ENCODE results near the gene IL17RE. TPM values are rescaled to one million over a fixed set of nuclear protein-coding genes. Genes with fewer than 3 reads are reported as not detected.

The IL17RE gene
- total RNA-seq, 1 experiment from 2014 or later: 1.1 TPM

DNA sequence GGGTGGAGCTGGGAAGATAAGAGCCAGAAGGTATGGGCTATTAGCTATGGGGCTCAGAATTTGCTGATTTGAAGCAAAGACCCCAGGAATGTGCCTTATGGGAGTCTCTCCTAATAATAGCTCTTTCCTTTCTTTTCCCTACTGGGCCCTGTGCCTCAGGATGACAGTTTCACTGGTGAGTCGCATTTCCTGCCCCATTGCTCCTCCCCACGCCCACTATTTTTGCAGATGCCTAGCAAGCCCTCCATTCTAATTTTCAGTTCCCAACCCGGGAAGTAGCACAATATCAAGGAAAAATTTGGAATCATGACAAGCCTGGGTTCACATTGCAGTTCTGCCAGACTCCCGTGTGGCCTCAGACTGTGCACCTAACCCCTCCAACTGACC is 583 bp downstream of the IL17RE start:
- DNase-seq (ENCODE audit: low read depth): peak; percentile 43

DNA sequence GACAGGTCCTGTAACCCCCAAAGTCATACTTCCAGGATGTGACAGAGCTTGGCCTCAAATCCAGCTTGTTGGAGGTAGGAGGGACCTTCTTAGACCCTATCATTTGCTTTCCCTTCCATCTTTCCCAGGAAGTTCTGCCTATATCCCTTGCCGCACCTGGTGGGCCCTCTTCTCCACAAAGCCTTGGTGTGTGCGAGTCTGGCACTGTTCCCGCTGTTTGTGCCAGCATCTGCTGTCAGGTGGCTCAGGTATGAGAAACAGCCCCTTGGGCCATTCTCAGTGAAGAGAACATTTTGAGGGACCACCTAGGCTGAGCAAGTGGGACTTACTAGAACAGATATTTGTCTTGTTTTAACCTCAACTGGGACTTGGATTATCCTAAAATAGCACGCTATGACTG is 1.3 kb downstream of the IL17RE start:
- DNase-seq (ENCODE audit: low read depth): no peak

DNA sequence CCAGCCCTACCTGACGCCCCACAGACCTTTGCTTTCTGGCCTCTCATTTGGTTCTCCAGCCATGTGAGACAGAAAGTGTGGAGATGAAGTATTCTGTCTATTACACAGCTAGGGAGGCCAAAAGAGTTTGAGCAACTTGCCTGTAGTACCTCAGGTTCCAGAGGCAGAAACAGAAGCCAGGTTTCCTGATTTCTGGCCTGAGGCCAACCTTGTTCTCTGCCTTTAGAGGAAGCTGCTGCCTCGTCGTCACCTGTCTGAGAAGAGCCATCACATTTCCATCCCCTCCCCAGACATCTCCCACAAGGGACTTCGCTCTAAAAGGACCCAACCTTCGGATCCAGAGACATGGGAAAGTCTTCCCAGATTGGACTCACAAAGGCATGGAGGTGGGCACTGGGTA is 3.8 kb downstream of the IL17RE start:
- DNase-seq (ENCODE audit: low read depth): no peak

DNA sequence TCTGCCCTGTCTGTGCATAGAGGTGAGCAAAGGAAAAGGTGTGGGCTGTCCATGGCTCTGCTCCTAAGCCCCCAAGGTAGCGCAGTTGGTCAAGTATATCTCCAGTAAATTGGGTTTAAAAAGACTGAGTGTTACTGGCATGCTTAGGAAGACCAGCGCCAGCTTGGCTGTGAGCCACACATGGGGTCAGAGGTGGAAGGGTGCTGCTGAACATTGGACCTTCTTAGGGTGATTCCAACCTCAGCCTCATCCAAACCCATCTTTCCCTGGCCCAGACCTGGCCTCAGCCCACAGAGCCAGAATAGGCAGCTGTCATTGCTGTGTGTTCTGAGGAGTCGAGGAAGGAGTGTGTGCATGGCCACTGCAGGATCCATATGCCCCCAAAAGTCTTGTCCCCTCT is 5.6 kb downstream of the IL17RE start:
- DNase-seq (ENCODE audit: low read depth): no peak

DNA sequence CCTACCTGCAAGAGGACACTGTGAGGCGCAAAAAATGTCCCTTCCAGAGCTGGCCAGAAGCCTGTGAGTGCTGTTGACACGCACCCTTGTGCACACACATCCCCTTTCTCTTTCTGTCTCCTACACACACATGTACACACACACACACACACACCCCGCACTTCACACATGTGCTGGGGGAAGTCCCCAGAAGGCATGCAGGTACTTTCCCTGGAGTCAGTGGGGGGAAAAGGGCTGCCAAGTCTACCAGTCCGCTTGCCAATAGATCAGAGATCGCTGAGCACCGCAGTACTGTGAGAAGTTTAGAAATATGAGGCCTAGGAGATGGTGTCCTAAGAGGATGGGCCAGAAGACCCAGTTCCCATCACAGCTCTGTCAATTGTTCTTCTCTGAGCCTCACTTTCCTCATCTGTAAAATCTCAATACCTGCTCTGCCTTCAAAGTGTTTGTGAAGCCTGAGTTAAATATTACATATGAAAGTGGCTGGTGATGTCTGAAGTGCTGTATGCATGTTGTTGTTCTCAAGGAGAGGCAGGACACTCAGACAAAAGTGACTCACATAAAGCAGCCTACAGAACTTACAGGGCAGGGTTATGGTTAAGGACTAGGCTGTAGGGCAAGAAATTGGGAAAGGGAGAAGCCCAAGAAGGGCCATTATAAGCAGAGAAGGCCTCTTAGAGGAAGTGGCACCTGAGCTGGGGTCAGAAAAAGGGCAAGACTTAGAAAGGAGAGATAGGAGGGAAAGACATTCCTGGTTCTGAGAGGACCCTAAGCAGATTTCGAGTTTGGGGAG is 6.8 kb downstream of the IL17RE start:
- DNase-seq (ENCODE audit: low read depth): no peak

DNA sequence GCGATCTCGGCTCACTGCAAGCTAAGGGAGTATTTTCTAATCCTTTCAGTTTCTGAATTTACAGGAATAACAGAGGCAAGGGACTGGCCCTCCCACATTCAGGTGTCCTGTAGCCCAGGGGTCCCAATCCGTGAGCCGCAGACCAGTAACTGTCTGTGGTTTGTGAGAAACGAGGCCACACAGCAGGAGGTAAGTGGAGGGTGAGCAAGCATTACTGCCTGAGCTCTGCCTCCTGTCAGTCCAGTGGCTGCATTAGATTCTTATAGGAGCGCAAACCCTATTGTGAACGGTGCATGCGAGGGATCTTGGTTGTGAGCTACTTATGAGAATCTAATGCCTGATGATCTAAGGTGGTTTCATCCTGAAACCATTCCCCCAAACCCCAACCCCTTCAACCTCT is 9.2 kb downstream of the IL17RE start:
- no peak for DNase-seq (ENCODE audit: low read depth)

DNA sequence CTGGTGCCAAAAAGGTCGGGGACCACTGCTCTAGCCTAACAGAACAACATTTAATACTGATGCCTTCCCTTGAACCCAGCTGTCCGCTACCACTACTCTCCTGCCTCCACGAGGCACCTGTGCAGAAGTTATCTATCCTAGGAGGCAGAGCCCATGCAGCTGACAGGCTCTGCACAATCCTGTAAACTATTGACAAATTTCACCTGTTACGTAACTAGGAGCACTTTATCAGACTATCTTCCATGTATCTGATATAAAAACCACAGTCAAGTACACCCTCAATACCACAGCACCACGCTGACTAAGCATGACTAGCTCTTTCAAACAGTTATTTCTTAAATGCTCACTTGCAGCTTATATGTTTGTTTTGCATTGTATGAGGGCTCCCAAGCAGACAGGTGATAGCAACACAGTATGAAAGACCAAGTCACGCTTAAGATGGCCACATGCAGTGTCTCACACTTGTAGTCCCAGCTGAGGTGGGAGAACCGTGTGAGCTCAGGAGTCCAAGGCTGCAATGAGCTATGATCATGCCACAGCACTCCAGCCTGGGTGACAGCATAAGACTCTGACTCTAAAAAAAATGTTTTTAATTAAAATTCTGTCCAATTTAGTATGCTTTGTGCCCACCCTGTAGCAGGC is 9.8 kb downstream of the IL17RE start:
- peak; percentile 78 for DNase-seq (ENCODE audit: low read depth)

DNA sequence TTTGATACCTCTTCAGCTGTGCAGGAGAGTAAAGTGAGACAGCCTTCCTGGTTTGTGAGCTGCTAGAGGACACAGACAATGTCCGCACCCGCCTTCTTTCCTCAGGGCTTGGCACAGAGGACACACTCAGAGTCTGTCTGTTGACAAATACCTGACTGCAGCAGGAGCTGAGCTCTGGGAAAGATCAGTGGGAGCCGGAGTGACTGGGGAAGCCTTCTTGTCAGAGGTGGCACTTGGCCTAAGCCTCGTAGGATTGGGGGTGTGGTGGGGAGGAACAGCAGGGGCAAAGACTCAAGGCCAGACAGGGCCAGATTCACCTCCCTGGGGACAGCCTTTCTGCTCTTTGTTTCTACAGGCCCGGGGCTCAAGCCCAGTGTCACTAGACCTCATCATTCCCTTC is 11.0 kb downstream of the IL17RE start:
- no peak for DNase-seq (ENCODE audit: low read depth)

DNA sequence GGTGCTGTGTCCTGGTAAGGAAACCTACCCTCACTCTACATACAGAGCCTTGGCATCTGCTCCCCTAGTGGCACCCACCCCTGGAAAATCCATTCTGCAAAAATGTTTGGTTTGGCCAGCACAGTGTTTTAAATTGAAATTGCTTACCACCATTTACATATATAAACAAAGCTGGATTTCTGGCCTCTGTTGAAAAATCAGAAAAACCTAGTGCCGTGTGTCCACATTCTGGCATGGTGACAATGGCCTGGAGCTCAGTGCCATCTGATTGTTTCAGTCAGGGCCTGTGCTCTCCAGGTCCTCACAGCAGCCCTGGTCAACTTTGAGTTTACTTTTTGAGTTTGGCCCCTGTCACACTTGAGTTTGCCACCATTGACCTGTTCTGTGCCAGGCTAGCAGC is 11.4 kb downstream of the IL17RE start:
- no peak for DNase-seq (ENCODE audit: low read depth)

DNA sequence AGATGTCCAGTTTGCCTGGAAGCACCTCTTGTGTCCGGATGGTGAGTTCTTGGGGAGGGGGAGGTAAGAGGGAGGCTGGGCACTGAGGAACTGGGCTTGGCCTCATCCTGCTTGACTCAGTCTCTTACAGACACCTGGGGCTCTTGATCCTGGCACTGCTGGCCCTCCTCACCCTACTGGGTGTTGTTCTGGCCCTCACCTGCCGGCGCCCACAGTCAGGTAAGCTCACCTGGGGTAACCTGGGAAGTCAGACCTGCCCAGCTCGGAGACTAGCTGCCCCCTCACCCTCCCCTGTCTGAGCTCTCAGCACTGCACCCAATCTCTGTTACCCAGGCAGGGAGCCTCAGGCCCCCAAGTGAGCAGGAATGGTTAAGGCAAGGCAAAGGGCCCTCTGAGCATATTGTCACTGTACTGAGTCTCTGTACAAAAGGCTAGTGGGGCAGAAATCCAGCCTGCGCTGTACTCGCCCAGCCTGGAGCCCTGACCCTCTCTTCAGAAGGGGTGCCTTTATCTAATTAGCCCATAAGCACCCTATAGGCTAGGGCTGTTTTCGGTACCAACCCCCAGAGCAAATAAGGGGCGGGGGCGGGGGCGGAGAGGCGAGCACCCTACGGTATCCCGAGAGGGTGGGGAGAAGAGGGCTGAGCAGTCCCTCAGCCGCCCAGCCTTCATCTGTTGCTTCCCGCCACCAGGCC is 12.1 kb downstream of the IL17RE start:
- no peak for DNase-seq (ENCODE audit: low read depth)

DNA sequence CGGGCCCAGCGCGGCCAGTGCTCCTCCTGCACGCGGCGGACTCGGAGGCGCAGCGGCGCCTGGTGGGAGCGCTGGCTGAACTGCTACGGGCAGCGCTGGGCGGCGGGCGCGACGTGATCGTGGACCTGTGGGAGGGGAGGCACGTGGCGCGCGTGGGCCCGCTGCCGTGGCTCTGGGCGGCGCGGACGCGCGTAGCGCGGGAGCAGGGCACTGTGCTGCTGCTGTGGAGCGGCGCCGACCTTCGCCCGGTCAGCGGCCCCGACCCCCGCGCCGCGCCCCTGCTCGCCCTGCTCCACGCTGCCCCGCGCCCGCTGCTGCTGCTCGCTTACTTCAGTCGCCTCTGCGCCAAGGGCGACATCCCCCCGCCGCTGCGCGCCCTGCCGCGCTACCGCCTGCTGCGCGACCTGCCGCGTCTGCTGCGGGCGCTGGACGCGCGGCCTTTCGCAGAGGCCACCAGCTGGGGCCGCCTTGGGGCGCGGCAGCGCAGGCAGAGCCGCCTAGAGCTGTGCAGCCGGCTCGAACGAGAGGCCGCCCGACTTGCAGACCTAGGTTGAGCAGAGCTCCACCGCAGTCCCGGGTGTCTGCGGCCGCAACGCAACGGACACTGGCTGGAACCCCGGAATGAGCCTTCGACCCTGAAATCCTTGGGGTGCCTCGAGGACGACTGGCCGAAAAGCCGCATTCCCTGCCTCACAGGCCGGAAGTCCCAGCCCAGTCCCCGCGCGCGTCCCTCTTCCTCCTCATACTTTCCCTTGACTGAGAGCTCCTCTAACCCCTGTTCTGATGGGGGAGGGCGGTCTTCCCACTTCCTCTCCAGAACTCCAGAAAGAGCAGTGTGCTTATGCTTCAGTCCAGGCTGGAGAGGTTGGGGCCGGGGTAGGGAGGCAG is 12.8 kb downstream of the IL17RE start:
- peak; percentile 65 for DNase-seq (ENCODE audit: low read depth)

DNA sequence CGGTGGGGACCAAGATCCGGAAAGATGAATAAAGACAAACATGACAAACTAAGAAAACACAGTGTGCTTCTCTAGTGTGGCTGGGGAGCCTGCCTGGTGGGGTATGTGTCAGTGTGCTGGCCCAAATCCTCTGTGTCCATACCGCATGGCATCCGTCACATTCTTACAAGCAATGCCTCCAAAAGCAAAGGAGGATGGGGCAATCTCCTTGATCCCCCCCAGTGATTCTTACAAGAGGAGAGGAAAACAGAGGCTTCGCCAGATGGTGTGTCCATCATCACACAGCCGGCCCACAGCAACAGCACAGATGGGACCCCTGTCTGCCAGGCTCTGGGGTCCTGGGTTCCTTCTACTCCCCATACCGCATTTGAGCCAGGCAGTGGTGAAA is 13.7 kb downstream of the IL17RE start:
- DNase-seq (ENCODE audit: low read depth): peak; percentile 59

DNA sequence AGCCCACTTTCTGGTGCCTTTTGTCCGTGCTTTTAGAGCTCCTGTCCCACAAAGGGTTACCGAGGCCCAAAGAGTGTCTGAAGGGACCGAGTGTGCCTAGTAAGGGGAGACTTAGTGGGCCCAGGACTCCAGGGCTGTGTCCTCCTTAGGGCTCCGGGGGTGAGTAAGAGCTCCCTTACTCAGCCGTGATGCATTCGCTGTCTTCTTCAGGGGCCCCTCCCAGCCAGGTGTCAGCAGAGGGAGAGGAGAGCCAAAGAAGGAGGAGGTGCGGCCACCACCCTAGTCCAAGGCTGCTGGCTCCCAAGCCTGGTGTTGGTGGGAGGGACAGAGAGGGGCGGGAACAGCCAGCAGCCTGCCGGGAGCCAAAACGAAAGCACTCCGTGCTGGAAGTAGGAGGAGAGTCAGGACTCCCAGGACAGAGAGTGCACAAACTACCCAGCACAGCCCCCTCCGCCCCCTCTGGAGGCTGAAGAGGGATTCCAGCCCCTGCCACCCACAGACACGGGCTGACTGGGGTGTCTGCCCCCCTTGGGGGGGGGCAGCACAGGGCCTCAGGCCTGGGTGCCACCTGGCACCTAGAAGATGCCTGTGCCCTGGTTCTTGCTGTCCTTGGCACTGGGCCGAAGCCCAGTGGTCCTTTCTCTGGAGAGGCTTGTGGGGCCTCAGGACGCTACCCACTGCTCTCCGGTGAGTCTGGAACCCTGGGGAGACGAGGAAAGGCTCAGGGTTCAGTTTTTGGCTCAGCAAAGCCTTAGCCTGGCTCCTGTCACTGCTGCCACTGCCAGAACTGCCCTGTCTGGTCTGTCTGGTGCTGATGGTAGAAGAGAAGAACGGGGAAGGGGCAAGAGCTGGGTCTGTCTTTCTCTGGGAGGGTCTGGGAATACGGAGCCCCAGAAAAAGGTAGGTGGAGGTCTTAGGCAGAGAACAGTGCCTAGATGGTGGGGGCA is 14.4 kb downstream of the IL17RE start, which contains the start of gene IL17RC:
IL17RC (plus strand) TSS at position 365 of the 947 bp plus-strand sequence; CDS start at position 583, 218 bp downstream.
- peak; percentile 88 for DNase-seq (ENCODE audit: low read depth)

DNA sequence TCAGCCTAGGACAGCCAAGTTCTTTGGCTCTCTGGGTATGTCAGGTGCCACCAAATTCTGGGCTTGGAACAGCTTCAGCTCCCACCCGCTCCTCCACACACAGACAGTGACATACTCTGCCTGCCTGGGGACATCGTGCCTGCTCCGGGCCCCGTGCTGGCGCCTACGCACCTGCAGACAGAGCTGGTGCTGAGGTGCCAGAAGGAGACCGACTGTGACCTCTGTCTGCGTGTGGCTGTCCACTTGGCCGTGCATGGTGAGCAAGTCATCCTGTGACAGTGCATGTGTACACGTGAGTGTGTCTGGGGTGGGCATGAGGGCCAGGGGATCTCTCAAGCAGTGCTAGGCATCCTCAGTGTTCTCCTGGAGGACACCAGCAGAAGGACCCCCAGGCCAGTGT is 15.2 kb downstream of the IL17RE start:
- DNase-seq (ENCODE audit: low read depth): no peak

DNA sequence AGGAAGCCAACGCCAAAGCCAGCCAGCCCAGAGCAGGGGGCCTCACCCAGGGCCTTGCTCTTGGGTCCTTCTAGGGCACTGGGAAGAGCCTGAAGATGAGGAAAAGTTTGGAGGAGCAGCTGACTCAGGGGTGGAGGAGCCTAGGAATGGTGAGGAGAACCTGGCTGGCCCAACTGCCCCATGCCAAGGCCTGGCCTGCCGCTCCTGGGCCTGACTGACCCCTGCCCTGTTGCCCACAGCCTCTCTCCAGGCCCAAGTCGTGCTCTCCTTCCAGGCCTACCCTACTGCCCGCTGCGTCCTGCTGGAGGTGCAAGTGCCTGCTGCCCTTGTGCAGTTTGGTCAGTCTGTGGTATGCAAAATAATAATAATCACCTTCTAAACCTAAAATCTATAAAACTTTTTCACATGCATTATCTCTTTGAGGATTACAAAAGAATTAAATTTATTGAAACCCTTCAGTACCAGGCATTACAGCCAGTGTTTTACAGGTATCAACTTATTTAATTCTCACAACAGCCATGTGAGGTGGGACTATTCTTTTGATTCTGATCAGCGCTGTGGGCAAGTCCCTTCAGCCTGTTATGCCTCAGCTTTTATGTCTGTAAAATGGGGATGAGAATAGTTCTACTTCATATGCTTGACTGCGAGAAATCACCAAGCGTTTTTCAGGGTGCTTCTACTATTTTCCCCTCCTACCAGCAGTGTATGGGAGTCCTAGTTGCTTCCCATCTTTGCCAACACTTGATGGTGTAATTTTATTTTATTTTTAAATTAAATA is 15.8 kb downstream of the IL17RE start:
- DNase-seq (ENCODE audit: low read depth): no peak

DNA sequence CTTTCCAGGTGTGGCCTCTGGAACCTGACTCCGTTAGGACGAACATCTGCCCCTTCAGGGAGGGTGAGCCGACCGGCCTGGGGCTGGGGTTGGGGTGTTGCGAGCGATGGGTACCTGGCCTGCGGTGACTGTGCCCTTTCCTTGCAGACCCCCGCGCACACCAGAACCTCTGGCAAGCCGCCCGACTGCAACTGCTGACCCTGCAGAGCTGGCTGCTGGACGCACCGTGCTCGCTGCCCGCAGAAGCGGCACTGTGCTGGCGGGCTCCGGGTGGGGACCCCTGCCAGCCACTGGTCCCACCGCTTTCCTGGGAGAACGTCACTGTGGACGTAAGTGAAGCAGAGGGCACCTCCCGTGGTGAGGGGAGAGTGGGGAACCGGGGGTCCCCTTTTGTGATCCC is 25.5 kb downstream of the IL17RE start:
- DNase-seq (ENCODE audit: low read depth): no peak

DNA sequence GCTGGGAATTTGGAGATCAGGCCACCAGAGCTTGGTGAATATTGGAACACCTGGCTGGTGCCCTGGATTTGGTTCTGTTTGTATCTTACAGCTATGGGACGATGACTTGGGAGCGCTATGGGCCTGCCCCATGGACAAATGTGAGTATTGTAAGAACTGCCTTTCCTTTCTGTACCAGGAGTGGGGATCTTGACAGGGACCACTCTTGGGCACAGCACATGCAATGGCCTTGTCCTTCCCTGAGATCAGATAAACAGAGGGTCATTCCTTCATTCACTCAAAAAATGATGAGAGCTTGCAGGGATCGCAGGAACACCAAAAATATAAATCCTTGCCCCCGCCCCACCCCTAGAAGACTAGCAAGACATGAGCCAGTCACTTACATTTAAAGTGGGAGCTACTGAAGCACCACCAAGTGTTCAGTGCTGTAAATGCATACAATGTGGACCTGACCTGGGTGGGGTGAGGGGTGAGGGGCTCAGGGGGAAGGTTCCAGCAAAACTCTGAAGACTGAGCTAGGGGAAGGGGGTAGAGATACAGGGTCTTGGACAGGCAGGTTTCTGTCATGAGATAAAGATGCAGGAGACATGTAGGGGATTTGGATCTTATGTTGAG is 28.3 kb downstream of the IL17RE start:
- no peak for DNase-seq (ENCODE audit: low read depth)

DNA sequence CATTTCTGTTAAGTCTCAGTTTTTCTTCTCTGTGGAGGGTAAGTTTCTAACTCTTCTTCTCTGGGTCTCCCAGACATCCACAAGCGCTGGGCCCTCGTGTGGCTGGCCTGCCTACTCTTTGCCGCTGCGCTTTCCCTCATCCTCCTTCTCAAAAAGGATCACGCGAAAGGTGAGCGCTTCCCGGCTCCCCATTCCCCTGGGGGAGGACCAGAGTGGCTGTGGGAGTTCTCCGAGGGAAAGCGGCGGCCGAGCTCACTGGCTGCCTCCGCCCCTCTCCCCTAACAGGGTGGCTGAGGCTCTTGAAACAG is 29.8 kb downstream of the IL17RE start:
- no peak for DNase-seq (ENCODE audit: low read depth)

DNA sequence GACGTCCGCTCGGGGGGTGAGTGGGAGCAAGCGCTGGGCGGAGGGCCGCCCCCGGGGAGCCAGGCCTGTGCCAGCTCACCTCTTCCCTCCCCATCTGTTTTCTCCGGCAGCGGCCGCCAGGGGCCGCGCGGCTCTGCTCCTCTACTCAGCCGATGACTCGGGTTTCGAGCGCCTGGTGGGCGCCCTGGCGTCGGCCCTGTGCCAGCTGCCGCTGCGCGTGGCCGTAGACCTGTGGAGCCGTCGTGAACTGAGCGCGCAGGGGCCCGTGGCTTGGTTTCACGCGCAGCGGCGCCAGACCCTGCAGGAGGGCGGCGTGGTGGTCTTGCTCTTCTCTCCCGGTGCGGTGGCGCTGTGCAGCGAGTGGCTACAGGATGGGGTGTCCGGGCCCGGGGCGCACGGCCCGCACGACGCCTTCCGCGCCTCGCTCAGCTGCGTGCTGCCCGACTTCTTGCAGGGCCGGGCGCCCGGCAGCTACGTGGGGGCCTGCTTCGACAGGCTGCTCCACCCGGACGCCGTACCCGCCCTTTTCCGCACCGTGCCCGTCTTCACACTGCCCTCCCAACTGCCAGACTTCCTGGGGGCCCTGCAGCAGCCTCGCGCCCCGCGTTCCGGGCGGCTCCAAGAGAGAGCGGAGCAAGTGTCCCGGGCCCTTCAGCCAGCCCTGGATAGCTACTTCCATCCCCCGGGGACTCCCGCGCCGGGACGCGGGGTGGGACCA is 30.4 kb downstream of the IL17RE start:
- DNase-seq (ENCODE audit: low read depth): peak; percentile 65

All from LHCN-M2 (cell line).